Astrocyte (in vitro differentiated cells and primary cell): Measurements from ENCODE around the gene CTDSPL. TPM values are rescaled to one million over a fixed set of nuclear protein-coding genes. Genes with fewer than 3 reads are reported as not detected.

Experiments
- DNase-seq: peaks from one replicate; pipeline ENCODE4 v3.0.0-alpha.2; 2010; ENCODE audit warnings: low read depth
- FAIRE-seq: peaks from 2 replicates; lab custom pipeline; 2011; peaks lifted over from hg19 to GRCh38; lab: Jason Lieb, UNC
- H2AFZ ChIP-seq: 2 replicates; pipeline ENCODE4 v1.6.0; 2012; ENCODE audit warnings: low read depth, low read length, inconsistent platforms
- H3K27ac ChIP-seq: 2 replicates; pipeline ENCODE4 v1.5.1; 2011; ENCODE audit warnings: low read depth, low read length, inconsistent platforms
- H3K27me3 ChIP-seq: 2 replicates; pipeline ENCODE4 v1.6.0; 2011; ENCODE audit warnings: low read length, inconsistent platforms; ENCODE audit not compliant: insufficient read depth
- H3K36me3 ChIP-seq: 2 replicates; pipeline ENCODE4 v1.5.1; 2011; ENCODE audit warnings: low read length, inconsistent platforms; ENCODE audit not compliant: insufficient read depth
- H3K4me1 ChIP-seq: 2 replicates; pipeline ENCODE4 v1.5.1; 2011; ENCODE audit warnings: low read length, inconsistent platforms; ENCODE audit not compliant: insufficient read depth
- H3K4me2 ChIP-seq: 2 replicates; pipeline ENCODE4 v1.6.0; 2012; ENCODE audit warnings: low read length, inconsistent platforms
- H3K4me3 ChIP-seq: 2 replicates; pipeline ENCODE4 v1.5.1; 2011; ENCODE audit warnings: low read depth, mild to moderate bottlenecking, low read length, inconsistent platforms; ENCODE audit not compliant: insufficient read depth
- H3K79me2 ChIP-seq: 2 replicates; pipeline ENCODE4 v1.6.0; 2012; ENCODE audit warnings: mild to moderate bottlenecking, low read length, inconsistent platforms; ENCODE audit not compliant: insufficient read depth
- H3K9ac ChIP-seq: 2 replicates; pipeline ENCODE4 v1.6.0; 2012; ENCODE audit warnings: mild to moderate bottlenecking, low read length, inconsistent platforms
- H3K9me3 ChIP-seq: 2 replicates; pipeline ENCODE4 v1.5.1; 2012; ENCODE audit warnings: low read depth, mild to moderate bottlenecking, low read length, inconsistent platforms; ENCODE audit not compliant: insufficient read depth
- H4K20me1 ChIP-seq: 2 replicates; pipeline ENCODE4 v1.6.0; 2012; ENCODE audit warnings: low read length, inconsistent platforms; ENCODE audit not compliant: insufficient read depth
- H3K27ac Mint-ChIP-seq: one replicate; pipeline ENCODE4 v1.8.0; 2021; ENCODE audit warnings: mild to moderate bottlenecking, mixed read lengths; ENCODE audit not compliant: unreplicated experiment
- H3K27me3 Mint-ChIP-seq: one replicate; pipeline ENCODE4 v1.8.0; 2021; ENCODE audit warnings: low read depth, mixed read lengths; ENCODE audit not compliant: unreplicated experiment
- H3K36me3 Mint-ChIP-seq: one replicate; pipeline ENCODE4 v1.8.0; 2021; ENCODE audit warnings: low read depth, mixed read lengths; ENCODE audit not compliant: unreplicated experiment
- H3K4me1 Mint-ChIP-seq: one replicate; pipeline ENCODE4 v1.8.0; 2021; ENCODE audit warnings: low read depth, mixed read lengths; ENCODE audit not compliant: unreplicated experiment
- H3K4me3 Mint-ChIP-seq: one replicate; pipeline ENCODE4 v1.8.0; 2021; ENCODE audit warnings: mild to moderate bottlenecking, moderate library complexity, mixed read lengths; ENCODE audit not compliant: unreplicated experiment
- H3K9me3 Mint-ChIP-seq: one replicate; pipeline ENCODE4 v1.8.0; 2021; ENCODE audit warnings: mild to moderate bottlenecking, mixed read lengths; ENCODE audit not compliant: unreplicated experiment
- CTCF ChIP-seq: IDR thresholded peaks from 2 replicates; pipeline ENCODE4 v1.5.1; 2011; ENCODE audit warnings: low read depth, mild to moderate bottlenecking, inconsistent platforms, low read length, moderate library complexity; ENCODE audit not compliant: insufficient read depth
- EZH2 ChIP-seq: IDR thresholded peaks from 2 replicates; pipeline ENCODE4 v1.6.1; 2012; ENCODE audit warnings: mild to moderate bottlenecking, low read length, inconsistent platforms; ENCODE audit not compliant: insufficient read depth
- total RNA-seq: library from RNA; stranded (reverse); gene quantifications from 2 replicates; pipeline ENCODE4 v1.2.1, GENCODE V29; 2021

CTDSPL gene
- total RNA-seq, 1 donor from 2014 or later: 37.9 TPM

- H3K4me1 ChIP-seq: peaks cover 7% of the 10 kb centered on the region
- H4K20me1 ChIP-seq: peaks cover 5% of the 10 kb centered on the region
- H2AFZ ChIP-seq: no peak overlapping the region
- no peak overlapping the region for H3K4me2 ChIP-seq
- no peaks in the 10 kb centered on the region for H3K27me3 ChIP-seq
- no peak overlapping the region for H3K27ac Mint-ChIP-seq
- FAIRE-seq (no peak), DNase-seq (no peak)
- H3K4me1 Mint-ChIP-seq: peaks cover 30% of the 10 kb centered on the region
- TF ChIP-seq CTCF (no peak), EZH2 (no peak)
- no peak overlapping the region for H3K27ac ChIP-seq
- H3K79me2 ChIP-seq: no peaks in the 10 kb centered on the region
- H3K9me3 ChIP-seq: no peaks in the 10 kb centered on the region
- no peak overlapping the region for H3K4me3 ChIP-seq
- H3K36me3 Mint-ChIP-seq: peaks cover 7% of the 10 kb centered on the region
- H3K9ac ChIP-seq: no peak overlapping the region
- no peaks in the 10 kb centered on the region for H3K9me3 Mint-ChIP-seq
- H3K27me3 Mint-ChIP-seq: no peaks in the 10 kb centered on the region
- H3K36me3 ChIP-seq: no peaks in the 10 kb centered on the region
- H3K4me3 Mint-ChIP-seq: no peak overlapping the region
Observed at GRCh38 chr3:37943631-37944314, 82.1 kb downstream of the CTDSPL start.

GRCh38 chr3:37944391-37944842 is 82.7 kb downstream of the CTDSPL start:
- TF ChIP-seq EZH2: no peak
- no peak for TF ChIP-seq CTCF
- H3K27me3 Mint-ChIP-seq: no peaks in the 10 kb centered on the region
- Histone ChIP-seq H3K79me2 (no peaks in the 10 kb centered on the region), H3K36me3 (no peaks in the 10 kb centered on the region), H3K9me3 (no peaks in the 10 kb centered on the region), H2AFZ (no peak overlapping the region), H3K9ac (no peak overlapping the region), H3K27ac (no peak overlapping the region), H3K27me3 (no peaks in the 10 kb centered on the region), H4K20me1 (peaks cover 5% of the 10 kb centered on the region), H3K4me3 (no peak overlapping the region), H3K4me2 (no peak overlapping the region), H3K4me1 (peaks cover 7% of the 10 kb centered on the region)
- H3K4me3 Mint-ChIP-seq: no peak overlapping the region
- peaks cover 30% of the 10 kb centered on the region for H3K4me1 Mint-ChIP-seq
- peak overlapping the region; percentile 88 for H3K27ac Mint-ChIP-seq
- no peak for FAIRE-seq
- no peak for DNase-seq
- no peaks in the 10 kb centered on the region for H3K9me3 Mint-ChIP-seq
- peaks cover 7% of the 10 kb centered on the region for H3K36me3 Mint-ChIP-seq

GRCh38 chr3:37945156-37945806 is 83.6 kb downstream of the CTDSPL start:
- no peak for FAIRE-seq
- Histone ChIP-seq H3K4me3 (no peak overlapping the region), H3K27ac (no peak overlapping the region), H4K20me1 (peaks cover 5% of the 10 kb centered on the region), H3K4me1 (peaks cover 12% of the 10 kb centered on the region), H3K79me2 (no peaks in the 10 kb centered on the region), H3K9ac (no peak overlapping the region), H2AFZ (no peak overlapping the region), H3K9me3 (no peaks in the 10 kb centered on the region), H3K4me2 (peak overlapping the region; percentile 42), H3K36me3 (no peaks in the 10 kb centered on the region), H3K27me3 (no peaks in the 10 kb centered on the region)
- H3K27me3 Mint-ChIP-seq: no peaks in the 10 kb centered on the region
- H3K9me3 Mint-ChIP-seq: no peaks in the 10 kb centered on the region
- no peak for DNase-seq
- peaks cover 30% of the 10 kb centered on the region for H3K4me1 Mint-ChIP-seq
- TF ChIP-seq CTCF (no peak), EZH2 (no peak)
- no peak overlapping the region for H3K4me3 Mint-ChIP-seq
- no peak overlapping the region for H3K27ac Mint-ChIP-seq
- peaks cover 7% of the 10 kb centered on the region for H3K36me3 Mint-ChIP-seq
